NCI-H524 (cell line): ENCODE results near the gene GIT1.
A peak's percentile ranks its signal among the peaks of the same experiment; 100 is the strongest.
"Not testable (repeated sequence)": the region's sequence is repeated elsewhere in the genome, so short reads cannot be mapped to it uniquely, and the experiment has no call there.

Source experiments
- DNase-seq, 2 experiments: peaks; one replicate each; lab custom pipeline; 2025; lab: John Stamatoyannopoulos, UW

The GIT1 gene

DNA sequence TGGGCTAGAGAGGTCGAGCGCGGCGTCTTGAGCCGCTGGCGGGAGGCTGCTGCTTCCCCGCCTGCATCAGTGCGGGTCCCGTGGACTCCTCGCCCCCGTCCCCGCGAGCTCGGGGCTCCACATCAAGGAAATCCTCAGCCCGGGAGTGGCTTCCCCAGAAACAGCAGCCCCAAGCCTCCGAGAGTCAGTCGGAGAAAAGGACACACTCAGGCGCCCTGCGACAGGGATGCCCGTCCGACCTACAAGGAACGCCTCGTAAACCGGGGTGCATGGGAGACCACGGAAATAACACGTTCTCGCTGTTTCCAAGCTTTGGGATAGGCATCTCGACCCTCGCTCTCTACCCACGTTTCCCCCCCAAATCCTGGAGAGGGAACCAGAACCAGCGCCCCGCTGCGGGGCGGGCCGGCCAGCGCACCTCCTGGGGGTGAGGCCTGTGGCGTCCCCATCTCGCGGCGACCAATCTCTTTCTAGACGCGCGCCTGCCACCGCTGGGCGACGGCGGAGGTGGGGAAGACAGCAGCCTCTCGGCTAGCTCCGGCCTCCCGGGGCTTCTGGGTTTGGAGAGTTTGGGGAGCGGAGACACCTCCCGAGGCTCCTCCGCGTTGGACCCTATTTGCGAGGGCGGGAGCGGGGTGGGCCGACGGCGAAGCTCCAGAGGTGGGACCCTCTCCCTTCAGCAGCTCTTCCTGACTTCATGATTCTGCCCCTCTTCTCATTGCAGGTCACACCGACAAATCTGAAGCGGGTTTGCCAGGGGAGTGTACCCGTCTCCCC lies 21.7 kb downstream of the GIT1 start:
- peak; percentile 83 to 88 for DNase-seq

DNA sequence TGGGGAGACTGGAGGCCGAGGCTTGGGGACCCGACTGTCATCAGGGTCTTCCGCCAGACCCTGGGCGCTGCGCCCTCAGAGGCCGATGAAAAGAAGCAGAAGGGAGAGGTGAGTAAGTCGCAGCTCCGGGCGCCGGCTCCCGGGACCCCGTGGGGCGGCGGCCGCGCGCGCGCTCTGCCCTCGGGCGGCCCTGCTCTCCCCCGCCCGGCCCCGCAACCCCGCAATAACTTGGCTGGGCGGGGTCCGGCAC lies 22.2 kb downstream of the GIT1 start:
- no peak for DNase-seq

DNA sequence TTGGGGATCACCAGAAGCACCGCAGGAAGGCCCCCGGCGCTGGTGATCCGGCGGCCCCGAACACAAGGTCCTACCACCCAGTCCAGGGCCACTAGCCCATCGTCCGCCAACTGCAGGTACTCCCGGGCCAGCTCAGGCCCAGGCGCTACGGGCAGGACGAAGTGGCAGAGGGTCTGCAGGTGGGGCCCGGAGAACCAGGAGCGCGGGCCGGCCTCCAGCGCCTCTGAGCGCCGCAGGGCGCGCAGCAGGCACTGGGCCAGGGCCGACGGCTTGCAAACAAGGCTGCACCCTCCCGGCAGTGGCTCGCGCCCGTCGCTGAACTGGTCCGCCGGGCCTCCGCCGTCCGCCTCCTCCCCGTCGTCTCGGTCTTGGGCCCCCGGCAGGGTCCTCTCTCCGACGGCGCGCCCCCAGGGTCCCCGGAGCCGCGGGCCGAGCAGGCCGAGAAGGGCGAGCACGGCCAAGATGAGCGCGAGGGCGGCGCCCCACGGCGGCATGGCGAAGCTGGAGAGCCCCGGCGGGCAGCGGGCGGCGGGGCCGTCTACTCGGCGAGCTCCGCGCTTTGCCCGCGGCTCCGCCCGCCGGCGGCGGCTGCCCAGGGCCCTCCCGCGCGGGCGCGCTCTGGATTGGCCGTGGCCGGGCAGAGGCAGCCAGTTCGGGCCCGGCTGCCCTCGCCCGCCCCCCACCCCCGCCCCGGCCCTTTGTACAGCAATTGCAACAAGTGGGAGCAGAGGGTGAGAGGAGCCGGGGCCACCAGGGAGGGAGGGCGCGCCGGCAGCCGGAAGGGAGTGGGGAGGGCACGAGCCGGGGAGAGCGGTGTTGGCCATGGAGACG lies 22.8 kb downstream of the GIT1 start, which contains the start of gene ABHD15:
Gene ABHD15, minus strand, starts transcription at position 565 of the 831 bp plus-strand sequence. Its CDS starts 71 bp downstream, at position 494.
- peak; percentile 69 to 84 for DNase-seq

DNA sequence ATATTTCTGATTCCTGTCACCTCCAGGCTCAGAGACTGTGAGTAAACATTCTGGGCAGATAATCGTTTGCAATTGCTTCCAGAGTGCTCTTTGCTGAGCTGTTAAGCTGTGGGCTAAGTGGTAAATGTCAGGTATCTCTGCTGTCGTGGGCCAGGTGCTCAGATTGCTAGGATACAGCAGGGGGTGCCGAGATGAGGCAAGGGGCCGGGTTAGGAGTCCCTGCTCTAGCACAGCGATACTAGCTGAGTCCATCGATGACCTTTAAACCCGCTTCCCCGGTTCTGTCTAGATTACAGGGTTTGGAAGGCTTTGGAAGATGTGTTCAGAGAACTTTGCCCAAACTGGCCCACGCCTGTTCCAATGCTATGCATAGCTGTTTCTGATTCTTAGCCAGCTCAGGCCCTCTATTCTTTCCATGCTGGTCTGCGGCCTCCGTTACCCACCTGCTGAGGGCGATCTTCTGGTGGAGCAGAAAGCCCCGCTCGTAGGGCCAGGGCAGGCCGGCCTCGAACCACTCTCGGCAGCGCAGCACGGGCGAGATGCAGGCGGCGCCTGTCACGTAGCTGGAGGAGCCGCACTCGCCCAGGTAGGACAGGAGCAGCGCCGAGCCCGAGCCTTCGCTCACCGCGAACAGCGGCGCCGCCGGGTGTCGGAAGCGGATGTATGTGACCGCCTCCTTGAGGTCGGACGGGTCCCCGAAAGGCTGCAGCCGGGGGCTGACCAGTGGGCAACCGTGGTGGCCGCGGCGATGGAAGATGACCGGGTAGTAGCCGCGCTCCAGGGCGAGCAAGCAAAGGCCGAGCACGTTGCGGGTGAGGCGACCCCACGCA lies 23.6 kb downstream of the GIT1 start:
- DNase-seq: peak; percentile 57 to 79

DNA sequence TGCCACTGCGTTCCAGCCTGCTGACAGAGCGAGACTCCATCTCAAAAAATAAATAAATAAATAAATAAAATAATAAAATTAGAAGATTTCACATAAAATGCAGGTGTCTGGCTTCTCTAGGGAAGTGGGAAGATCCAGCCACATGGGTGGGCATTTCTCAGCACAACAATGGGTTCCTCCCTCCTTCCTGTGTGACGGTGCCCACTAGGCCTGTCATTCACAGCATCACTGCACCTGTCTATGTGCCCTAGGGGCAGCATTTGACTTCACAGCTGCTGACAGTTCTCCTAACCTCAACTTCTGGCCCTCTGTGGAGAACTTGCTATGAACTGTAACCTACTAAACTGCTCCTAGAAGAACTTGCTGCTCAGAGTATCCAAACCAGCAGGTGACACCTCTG lies 25.6 kb downstream of the GIT1 start:
- DNase-seq: peak in 1 of 2 experiments; percentile 38

DNA sequence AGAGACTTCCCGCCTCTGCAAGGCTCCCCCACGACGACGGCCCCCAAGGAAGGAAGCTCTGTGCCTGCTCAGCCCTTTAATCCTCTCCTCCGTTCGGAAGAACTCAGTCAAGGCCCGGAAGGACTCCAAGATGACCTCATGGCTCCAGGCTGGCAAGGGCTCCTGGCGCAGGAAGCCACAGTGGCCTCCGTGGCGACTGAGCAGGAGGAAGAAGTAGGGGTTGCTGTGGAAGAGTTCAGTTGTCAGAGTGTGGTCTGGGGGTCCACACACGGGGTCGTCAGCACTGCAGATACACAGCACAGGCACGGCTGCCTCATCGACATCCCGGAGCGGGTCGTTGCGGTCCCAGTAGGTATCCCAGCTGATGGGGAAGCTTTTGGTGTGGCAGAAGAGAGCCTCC lies 26.8 kb downstream of the GIT1 start:
- no peak for DNase-seq

DNA sequence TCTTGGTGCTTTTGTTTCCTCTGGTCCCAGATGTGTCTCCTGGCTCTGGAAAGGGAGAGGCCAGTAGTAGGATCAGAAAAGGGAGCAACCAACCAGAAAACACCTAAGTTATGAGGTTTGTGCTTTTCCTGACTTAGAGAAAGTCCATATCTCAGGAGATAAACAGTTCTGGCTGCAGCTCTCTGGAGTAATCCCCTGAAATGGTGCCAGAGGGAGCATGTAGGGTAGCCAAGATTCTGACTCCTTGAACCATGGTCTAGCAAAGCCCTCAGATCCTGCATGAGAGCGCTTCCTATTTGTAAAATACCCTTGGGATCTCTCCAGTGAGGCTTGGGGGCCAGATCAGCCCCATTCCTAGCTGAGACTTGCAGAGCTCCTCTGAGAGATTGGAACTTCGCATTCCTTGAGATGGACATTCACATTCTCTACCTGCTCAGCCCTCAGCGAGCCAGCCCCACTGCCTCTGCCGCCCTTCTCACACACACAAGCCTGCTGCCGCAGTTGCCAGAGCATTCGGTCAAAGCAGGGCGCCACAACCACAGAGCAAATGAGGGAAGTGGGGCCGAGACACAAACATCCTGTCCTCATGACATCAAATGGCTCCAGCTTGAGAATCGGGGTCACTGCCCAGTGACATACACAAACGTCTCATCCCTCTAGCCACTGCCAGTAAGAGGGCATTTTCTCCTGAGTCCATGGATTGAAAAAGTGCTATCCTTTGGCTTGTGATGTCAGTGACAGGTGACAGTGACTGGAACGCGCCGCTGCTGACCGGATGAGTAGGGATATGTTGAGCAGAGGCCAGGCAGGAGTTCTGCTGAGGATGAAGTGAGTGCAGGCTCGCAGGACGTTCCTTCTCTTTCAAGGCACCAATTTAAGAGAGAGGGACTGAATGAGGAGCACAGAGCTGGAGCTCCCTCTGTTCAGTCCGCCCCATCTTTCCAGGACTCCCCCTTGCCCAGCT lies 27.6 kb downstream of the GIT1 start:
- peak in 1 of 2 experiments; percentile 42 for DNase-seq

DNA sequence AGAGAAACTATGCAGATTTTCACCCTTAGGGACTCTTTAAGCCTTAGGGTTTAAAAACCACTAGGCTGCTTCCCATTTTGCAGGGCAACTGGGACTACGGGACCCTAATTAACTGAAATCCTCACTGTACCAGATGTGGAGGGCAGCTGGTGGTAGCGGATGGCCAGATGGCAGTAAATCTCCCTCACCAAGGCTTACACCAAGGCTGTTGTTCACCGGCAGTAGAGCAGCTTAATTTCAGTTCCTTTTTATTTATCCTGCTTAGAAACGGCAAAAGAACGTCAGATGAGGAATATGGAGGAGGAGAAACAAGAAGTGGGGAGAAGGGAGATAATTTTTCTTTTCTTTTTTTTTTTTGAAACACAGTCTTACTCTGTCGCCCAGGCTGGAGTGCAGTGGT lies 29.1 kb downstream of the GIT1 start:
- peak; percentile 99 to 100 for DNase-seq

DNA sequence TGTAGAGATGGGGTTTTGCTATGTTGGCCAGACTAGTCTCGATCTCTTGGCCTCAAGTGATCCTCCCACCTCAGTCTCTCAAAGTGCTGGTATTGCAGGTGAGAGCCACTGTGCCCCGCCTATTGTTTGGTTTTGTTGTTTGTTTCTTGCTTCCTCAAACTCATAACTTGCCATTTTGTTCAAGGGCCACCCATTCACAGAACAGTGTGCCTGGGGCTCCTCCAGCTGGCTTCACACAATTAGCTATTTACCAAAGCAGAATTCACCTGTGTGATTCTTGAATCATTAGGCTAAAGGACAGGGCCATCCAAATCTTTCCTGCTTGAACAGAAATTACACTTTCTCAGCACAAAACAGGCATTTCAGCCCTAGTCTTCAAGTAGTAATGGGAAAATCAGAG lies 29.8 kb downstream of the GIT1 start:
- DNase-seq: peak in 1 of 2 experiments; percentile 65

DNA sequence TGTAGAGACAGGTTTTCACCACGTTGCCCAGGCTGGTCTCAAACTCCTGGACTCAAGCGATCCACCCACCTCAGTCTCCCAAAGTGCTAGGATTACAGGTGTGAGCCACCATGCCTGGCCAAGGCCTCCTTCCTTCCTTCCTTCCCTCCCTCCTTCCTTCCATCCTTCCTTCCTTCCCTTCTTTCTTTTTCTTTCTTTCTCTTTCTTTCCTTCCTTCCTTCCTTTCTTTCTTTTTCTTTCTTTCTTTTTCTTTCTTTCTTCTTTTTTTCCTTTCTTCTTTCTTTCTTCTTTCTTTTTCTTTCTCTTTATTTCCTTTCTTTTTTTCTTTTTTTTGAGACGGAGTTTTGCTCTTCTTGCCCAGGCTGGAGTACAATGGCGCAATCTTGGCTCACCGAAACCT lies 31.3 kb downstream of the GIT1 start:
- DNase-seq: not testable (repeated sequence)

DNA sequence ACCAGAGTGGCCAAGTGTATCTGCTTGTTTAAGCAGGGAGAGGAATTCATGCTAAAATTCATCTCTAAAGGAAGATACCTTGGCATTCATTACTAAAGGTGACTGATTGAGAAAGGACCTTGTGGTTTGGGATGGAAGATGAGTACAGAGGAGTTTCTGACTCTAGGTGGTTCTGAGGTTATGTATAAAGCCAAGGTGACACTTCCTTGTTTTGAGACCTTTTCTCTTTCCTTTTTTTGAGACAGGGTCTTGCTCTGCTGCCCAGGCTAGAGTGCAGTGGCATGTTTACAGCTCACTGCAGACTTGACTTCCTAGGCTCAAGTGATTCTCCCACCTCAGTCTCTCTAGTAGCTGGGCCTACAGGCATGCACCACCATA lies 31.7 kb downstream of the GIT1 start:
- DNase-seq: no peak

DNA sequence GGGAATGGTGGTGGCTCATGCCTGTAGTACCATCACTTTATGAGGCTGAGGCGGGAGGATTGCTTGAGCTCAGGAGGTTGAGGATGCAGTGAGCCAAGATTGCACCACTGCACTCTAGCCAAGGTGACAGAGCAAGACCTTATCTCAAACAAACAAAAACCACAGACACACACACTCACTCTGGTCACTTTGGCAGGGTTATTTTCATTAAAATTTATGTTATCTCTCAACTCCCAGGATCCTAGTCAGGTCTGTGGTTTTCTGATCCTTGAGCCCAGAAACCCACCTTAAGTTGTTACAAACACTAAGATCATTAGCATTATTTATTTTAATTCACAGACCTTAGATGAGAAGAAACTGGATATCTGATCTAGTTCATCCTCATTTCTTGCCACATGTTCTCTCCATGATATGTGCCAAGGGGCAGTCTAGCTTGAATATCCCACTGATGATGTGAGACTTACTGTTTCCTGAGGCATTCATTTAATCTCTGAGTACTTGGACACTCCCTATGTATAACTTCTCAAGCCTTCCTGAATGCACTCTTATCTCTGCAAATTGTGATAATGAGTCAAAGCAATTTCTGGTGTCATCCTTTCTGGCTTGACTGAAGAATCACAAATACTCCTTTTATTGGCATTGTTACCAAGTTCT lies 32.2 kb downstream of the GIT1 start:
- DNase-seq: no peak

DNA sequence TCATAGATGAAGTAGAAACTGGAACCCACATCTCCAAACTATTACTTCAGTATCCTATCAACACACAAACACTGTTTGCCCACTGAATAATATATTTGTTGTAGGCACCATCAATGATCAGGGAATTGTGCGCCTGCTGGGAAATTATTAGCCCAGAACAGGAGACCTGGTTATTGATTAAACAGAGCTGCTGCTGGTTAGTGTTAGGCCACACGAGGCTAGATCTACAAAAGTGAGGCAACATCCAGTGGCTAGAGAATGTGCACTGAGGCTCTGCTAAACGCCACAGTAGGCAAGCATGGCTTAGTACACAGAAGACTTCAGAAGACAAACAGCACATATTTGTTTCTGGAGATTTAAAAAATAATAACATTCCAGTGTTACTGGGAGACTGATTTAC lies 33.6 kb downstream of the GIT1 start:
- DNase-seq: no peak

DNA sequence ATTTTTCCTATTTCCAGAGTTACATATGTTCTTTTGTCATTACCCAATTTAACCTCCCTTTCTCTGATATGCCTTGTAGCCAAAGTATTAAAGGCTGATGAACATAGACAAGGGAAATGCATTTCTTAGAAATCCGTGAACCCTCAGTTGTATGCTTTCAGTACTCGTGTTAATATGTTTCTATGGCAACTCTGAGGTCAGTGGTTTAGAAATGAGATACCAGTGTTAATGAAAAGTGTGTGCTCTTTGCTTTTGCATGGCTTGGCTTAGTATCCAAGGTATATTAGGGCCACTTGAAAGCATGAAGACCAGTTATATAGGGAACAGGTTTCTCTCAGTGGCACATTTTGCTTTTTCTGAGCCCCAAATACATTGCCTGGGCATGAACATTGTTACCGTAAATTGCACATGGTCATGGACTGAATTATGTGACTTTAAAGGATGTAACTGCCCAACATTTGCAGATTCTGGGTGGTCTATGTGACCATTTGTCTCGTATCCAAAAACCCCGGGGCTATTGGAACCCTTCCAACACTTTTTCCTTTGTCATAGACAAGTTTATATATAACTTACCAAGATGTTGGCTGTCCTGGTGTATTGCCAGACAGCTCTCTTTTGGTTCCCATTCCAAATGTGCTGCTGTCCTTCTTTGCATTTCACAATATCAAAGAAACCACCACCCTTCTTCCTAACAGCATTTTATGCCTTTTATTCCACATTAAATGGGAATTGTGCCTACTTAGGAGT lies 40.1 kb downstream of the GIT1 start:
- DNase-seq: no peak

DNA sequence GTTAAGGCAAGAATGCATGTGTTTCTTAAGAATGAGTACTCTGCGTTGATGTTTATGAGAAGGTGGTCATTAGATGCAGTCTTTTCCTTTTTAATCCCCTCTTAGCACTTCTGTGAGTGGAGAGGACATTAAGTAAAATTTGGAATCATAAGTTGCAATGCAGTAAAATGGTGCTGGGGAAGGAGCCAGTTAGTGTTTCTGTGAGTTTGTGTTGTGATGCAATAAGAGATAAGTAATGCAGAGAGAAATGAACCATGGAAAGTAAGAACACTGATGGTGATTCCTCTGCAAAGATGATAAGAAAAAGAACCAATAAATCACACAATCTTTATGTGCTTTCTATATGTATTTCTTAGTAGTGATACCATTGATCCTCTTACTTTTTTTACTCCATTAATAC lies 42.6 kb downstream of the GIT1 start:
- no peak for DNase-seq

DNA sequence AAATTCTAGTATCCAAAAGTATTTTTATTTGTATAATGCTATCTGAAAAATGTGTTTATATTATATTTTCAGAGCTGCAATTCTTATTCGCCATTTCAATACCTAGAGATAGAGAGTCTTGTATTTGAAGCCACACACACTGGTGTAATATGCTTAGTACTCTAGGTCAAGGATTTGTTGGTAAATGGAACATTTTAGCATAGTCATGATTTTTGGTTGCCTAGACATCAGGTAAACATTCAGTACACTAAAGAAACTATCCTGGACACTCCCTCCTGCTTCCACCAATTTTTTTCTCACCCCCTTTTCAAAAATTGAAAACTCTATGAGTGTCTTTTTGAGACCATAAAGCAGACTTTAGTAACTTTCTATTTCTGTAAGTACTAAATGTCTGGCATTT lies 43.4 kb downstream of the GIT1 start:
- no peak for DNase-seq

DNA sequence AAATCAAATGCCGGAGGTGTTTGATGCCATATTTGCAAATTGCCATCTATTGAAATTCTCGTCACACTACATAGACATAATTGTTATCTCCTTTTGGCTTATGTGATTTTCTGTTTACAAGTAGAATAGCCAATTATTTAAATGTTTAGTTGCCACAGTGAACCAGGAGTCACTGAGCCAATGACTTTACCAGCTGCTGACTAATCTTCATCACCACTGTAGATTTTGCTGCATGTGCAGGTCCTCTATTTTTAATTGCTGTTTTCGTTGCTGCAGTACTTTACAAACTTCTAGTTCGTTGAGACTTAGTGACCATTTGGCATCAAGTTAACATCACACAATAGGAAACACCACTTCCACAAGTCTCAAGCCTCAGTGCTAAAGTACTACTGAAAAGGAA lies 45.4 kb downstream of the GIT1 start:
- DNase-seq: no peak

DNA sequence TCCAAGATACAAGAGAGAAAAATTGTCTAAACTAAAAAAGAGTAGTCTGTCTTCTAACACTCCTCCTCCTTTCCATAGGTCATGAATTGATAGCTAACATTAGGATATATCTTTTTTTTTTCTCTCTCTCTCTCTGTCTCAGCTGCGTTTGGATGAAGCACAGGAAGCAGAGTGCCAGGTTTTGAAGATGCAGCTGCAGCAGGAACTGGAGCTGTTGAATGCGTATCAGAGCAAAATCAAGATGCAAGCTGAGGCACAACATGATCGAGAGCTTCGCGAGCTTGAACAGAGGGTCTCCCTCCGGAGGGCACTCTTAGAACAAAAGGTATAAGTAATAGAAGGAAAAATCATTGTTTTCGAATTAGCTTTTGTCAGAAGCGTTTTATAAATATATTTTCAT lies 55.5 kb downstream of the GIT1 start:
- no peak for DNase-seq

DNA sequence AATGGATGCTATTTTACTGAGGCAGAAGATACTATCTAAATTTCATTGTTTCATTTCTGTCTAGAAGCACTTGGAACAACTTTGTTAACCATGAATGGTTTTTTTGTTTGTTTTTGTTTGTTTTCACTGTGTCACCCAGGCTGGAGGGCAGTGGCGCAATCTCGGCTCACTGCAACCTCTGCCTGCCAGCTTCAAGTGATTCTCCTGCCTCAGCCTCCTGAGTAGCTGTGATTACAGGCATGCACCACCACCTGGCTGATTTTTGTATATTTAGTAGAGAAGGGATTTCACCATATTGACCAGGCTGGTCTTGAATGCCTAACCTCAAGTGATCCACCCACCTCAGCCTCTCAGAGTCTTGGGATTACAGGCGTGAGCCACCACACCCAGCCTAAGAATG lies 63.1 kb downstream of the GIT1 start:
- DNase-seq: no peak

DNA sequence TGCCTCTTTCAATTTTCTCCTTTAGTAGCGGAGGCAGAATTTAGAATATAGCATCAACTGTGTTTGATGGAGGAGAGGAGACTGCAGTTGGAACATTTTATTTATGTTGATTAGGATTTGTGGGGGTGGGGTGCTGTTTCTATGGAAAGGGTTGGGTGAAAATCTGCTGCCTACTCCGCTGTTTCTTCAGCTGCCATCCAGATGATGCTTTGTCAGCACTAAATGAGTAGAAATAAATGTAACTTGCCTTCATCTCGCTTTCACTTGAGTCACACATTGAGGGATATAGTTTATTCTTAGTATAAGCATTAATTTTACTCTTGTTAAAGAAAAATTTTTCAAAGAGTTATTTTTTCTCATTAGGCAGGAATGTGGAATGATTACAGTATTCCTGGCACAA lies 64.8 kb downstream of the GIT1 start:
- DNase-seq: no peak
